ENCODE results near the gene PRDM12.

The PRDM12 gene

DNA sequence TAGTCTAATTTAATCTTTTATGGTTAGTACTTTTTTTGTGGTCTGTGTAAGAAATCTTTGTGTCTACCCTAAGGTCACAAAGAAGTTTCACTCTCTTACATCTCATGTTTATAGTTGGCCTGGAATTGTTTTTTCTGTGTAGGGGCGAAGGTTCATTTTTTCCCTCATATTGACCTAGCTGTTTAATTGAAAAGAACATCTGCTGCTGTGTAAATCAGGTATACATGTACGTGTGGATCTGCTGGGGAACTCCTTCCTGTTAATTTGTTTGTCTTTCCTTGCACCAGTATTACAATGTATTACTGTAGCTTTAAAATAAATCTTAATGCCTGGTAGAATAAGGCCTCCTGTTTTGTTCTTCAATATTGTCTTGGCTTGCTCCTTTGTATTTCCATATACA is 67.0 kb downstream of the PRDM12 start:
- DNase-seq, result no peak

DNA sequence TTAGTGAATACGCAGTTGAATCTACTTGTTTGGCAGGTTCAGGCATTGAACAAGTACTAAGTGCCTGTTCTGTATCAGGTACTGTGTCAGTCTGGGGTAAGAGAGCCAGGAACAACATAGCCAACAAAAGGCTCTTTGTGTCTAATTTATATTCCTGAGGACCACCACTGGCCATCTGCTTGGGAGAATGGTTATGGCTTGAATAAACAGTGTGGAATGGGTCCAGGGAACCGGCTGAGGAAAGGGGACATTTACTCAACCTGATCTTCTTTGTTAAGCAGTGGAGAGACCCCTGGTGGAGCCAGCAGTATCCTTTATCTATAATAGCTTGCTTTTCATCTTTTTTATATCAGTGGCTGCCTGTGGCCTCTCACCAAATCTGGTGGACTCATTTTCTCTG is 67.7 kb downstream of the PRDM12 start:
- DNase-seq, result no peak
